ENCODE results near the gene LRFN3. TPM values are rescaled to one million over a fixed set of nuclear protein-coding genes. Genes with fewer than 3 reads are reported as not detected.

The LRFN3 gene
- total and polyA plus RNA-seq, 2 donors: 0.47 to 1.6 TPM

DNA sequence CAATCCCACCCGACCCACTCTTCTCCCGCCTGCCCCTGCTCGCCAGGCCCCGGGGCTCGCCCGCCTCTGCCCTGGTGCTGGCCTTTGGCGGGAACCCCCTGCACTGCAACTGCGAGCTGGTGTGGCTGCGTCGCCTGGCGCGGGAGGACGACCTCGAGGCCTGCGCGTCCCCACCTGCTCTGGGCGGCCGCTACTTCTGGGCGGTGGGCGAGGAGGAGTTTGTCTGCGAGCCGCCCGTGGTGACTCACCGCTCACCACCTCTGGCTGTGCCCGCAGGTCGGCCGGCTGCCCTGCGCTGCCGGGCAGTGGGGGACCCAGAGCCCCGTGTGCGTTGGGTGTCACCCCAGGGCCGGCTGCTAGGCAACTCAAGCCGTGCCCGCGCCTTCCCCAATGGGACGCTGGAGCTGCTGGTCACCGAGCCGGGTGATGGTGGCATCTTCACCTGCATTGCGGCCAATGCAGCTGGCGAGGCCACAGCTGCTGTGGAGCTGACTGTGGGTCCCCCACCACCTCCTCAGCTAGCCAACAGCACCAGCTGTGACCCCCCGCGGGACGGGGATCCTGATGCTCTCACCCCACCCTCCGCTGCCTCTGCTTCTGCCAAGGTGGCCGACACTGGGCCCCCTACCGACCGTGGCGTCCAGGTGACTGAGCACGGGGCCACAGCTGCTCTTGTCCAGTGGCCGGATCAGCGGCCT is 4.1 kb downstream of the LRFN3 start:
- no peak for DNase-seq (ENCODE audit: low read depth in 6 of 9, low spot score in 9 of 9)
- Histone ChIP-seq H3K27ac (ENCODE audit: low read depth in 1 of 2, low read length in 1 of 2) (no peak overlapping the region), H3K36me3 (ENCODE audit: control insufficient read depth in 2 of 2, insufficient read depth in 2 of 2, low read length in 1 of 2) (peaks cover 0 to 17% of the 10 kb centered on the region in 2 donors), H3K9me3 (ENCODE audit: control insufficient read depth in 2 of 2, insufficient read depth in 1 of 2, low read length in 1 of 2) (peaks cover 0 to 2% of the 10 kb centered on the region in 2 donors), H3K27me3 (ENCODE audit: control insufficient read depth in 2 of 2, insufficient read depth in 1 of 2, low read length in 1 of 2) (peaks cover 0 to 23% of the 10 kb centered on the region in 2 donors), H3K4me3 (ENCODE audit: low read length in 2 of 2) (no peak overlapping the region), H3K4me1 (ENCODE audit: control insufficient read depth in 2 of 2, insufficient read depth in 2 of 2, low read length in 2 of 2) (peaks cover 13 to 20% of the 10 kb centered on the region in 2 donors)
- 98% methylated on average over 51 of the region's 51 CpGs for WGBS

DNA sequence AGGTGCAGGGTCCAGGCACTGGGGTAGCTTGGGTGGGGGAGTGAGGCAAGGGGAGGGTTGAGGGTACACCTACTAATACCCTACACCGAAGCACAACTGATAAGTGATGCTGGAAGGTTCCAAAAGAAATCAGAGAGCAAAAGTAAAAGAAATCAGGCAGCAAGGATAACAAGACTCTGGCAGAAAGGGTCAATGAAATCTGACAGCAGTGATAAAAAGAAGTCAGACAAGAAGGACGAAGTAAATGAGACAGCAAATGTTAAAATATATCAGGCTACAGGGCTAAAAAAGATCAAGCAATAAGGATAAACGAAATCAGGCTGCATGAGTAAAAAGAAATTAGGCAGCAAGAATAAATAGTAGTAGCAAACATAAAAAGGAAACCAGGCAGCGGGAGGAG is 4.7 kb downstream of the LRFN3 start:
- Histone ChIP-seq H3K36me3 (ENCODE audit: control insufficient read depth in 2 of 2, insufficient read depth in 2 of 2, low read length in 1 of 2) (peaks cover 0 to 17% of the 10 kb centered on the region in 2 donors), H3K4me1 (ENCODE audit: control insufficient read depth in 2 of 2, insufficient read depth in 2 of 2, low read length in 2 of 2) (peaks cover 10 to 16% of the 10 kb centered on the region in 2 donors), H3K27me3 (ENCODE audit: control insufficient read depth in 2 of 2, insufficient read depth in 1 of 2, low read length in 1 of 2) (peaks cover 0 to 17% of the 10 kb centered on the region in 2 donors), H3K4me3 (ENCODE audit: low read length in 2 of 2) (no peak overlapping the region), H3K27ac (ENCODE audit: low read depth in 1 of 2, low read length in 1 of 2) (no peak overlapping the region), H3K9me3 (ENCODE audit: control insufficient read depth in 2 of 2, insufficient read depth in 1 of 2, low read length in 1 of 2) (peaks cover 0 to 2% of the 10 kb centered on the region in 2 donors)
- no peak for DNase-seq (ENCODE audit: low read depth in 6 of 9, low spot score in 9 of 9)
- 91% methylated on average over 4 of the region's 4 CpGs for WGBS

DNA sequence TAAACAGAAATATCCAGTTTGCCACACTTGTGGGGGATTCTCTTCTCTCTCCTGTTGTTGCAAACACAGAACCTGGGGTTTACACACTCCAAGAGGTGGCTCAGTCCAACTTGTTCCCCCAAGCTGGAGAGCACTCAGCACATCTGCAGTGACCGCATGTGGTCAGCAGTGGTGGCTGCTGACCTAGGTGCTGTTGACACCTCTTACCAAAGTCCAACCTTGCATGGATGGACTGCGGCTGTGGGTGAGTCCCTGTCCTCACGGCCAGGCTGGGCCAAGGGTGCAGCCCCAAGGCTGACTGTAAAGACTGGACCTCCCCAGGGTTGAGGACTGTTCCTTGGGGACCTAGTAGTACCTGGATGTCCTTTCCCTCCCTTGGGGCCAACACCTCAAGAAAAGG is 6.1 kb downstream of the LRFN3 start:
- Histone ChIP-seq H3K4me1 (ENCODE audit: control insufficient read depth in 2 of 2, insufficient read depth in 2 of 2, low read length in 2 of 2) (peaks cover 2 to 5% of the 10 kb centered on the region in 2 donors), H3K9me3 (ENCODE audit: control insufficient read depth in 2 of 2, insufficient read depth in 1 of 2, low read length in 1 of 2) (peaks cover 0 to 2% of the 10 kb centered on the region in 2 donors), H3K36me3 (ENCODE audit: control insufficient read depth in 2 of 2, insufficient read depth in 2 of 2, low read length in 1 of 2) (peaks cover 0 to 17% of the 10 kb centered on the region in 2 donors), H3K4me3 (ENCODE audit: low read length in 2 of 2) (no peak overlapping the region), H3K27ac (ENCODE audit: low read depth in 1 of 2, low read length in 1 of 2) (no peak overlapping the region), H3K27me3 (ENCODE audit: control insufficient read depth in 2 of 2, insufficient read depth in 1 of 2, low read length in 1 of 2) (peaks cover 0 to 6% of the 10 kb centered on the region in 2 donors)
- WGBS: 97% methylated on average over 3 of the region's 3 CpGs
- DNase-seq (ENCODE audit: low read depth in 6 of 9, low spot score in 9 of 9): no peak

DNA sequence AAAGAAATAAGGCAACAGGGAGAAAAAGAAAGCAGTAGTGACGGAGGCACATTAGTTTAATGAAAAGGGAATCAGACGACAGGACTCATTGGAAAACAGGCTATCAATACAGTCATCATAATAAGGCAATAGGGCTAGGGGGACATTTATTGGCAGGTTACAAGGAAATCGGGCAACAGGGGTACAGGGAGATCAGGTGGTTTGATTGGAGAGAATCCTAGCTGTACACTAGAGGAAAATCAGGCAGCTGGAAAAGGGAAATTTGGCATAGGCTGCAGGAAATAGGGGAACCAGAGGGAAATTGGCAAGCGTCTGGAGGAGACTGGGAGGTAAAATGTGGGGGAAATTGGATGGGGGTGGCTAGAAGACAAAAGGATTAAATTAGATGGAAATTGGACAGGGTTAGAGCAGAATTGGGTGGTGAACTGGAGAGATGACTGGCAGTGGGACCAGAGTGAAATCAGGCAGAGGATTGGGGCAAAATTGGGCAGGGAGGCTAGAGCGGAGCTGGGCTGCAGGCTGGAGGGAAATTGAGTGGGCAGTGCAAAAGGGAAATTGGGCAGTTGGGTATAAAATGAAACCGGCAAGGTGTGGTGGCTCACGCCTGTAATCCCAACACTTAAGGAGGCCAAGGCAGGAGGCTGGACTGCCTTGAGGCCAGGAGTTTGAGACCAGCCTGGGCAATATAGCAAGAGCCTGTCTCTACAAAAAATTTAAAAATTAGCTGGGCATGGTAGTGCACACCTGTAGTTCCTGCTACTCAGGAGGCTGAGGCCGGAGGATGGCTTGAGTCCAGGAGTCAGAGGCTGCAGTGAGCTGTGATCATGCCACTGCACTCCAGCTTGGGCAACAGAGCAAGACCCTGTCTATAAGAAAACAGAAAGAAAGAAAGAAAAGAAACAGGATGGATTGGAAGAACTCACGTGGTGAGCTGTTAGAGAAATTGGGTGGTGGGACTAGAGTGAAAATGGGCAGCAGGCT is 7.4 kb downstream of the LRFN3 start:
- H3K36me3 ChIP-seq (ENCODE audit: control insufficient read depth in 2 of 2, insufficient read depth in 2 of 2, low read length in 1 of 2): peaks cover 0 to 17% of the 10 kb centered on the region in 2 donors
- WGBS: 93% methylated on average over 9 of the region's 9 CpGs

DNA sequence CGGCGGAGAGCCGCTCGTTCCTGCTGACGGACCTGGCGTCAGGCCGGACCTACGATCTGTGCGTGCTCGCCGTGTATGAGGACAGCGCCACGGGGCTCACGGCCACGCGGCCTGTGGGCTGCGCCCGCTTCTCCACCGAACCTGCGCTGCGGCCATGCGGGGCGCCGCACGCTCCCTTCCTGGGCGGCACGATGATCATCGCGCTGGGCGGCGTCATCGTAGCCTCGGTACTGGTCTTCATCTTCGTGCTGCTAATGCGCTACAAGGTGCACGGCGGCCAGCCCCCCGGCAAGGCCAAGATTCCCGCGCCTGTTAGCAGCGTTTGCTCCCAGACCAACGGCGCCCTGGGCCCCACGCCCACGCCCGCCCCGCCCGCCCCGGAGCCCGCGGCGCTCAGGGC is 8.4 kb downstream of the LRFN3 start:
- H3K27ac ChIP-seq (ENCODE audit: low read depth in 1 of 2, low read length in 1 of 2): no peak overlapping the region
- H3K4me3 ChIP-seq (ENCODE audit: low read length in 2 of 2): no peak overlapping the region
- 94% methylated on average over 52 of the region's 52 CpGs for WGBS
- H3K4me1 ChIP-seq (ENCODE audit: control insufficient read depth in 2 of 2, insufficient read depth in 2 of 2, low read length in 2 of 2): no peaks in the 10 kb centered on the region
- H3K27me3 ChIP-seq (ENCODE audit: control insufficient read depth in 2 of 2, insufficient read depth in 1 of 2, low read length in 1 of 2): no peaks in the 10 kb centered on the region
- peaks cover 0 to 14% of the 10 kb centered on the region in 2 donors for H3K36me3 ChIP-seq (ENCODE audit: control insufficient read depth in 2 of 2, insufficient read depth in 2 of 2, low read length in 1 of 2)
- DNase-seq (ENCODE audit: low read depth in 6 of 9, low spot score in 9 of 9): no peak
- H3K9me3 ChIP-seq (ENCODE audit: control insufficient read depth in 2 of 2, insufficient read depth in 1 of 2, low read length in 1 of 2): no peaks in the 10 kb centered on the region

More for the DNA sequence above, 7.4 kb downstream of the LRFN3 start:
- no peak overlapping the region for H3K4me3 ChIP-seq (ENCODE audit: low read length in 2 of 2)
- H3K27ac ChIP-seq (ENCODE audit: low read depth in 1 of 2, low read length in 1 of 2): no peak overlapping the region
- no peak for DNase-seq (ENCODE audit: low read depth in 6 of 9, low spot score in 9 of 9)
- H3K27me3 ChIP-seq (ENCODE audit: control insufficient read depth in 2 of 2, insufficient read depth in 1 of 2, low read length in 1 of 2): no peaks in the 10 kb centered on the region
- H3K9me3 ChIP-seq (ENCODE audit: control insufficient read depth in 2 of 2, insufficient read depth in 1 of 2, low read length in 1 of 2): peaks cover 0 to 2% of the 10 kb centered on the region in 2 donors
- no peaks in the 10 kb centered on the region for H3K4me1 ChIP-seq (ENCODE audit: control insufficient read depth in 2 of 2, insufficient read depth in 2 of 2, low read length in 2 of 2)

DNA sequence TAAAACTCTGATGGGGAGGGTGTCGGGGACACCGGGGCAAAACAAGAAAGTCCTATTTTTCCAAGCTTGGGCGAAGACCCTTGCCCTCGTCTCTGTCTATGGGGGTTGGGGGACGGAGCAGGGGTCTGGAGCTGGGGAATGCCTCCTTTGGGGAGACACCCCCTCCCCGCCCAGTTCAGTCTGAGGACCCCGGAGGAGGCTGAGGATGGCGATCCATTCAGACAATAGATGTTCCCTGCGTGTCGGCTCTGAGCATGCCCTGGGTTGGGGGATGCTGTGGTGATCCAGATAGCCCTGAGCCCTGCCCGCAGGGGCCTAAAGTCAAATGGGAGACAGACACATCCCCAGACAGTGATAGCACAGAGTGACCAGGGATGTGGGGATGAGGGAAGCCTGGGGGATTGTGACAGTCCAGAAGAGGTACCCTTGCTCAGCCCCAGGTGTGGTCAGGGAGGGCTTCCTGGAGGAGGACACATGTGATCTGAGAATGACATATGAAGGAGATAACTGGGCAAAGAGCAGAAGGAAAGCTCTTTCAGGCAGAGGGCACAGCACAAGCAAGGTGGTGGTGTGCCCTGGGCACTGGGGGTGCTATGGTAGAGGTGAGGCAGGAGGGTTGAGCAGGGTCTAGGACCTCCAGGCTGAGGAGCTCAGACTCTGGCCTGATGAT is 9.1 kb downstream of the LRFN3 start:
- WGBS: 95% methylated on average over 11 of the region's 11 CpGs
- H3K27me3 ChIP-seq (ENCODE audit: control insufficient read depth in 2 of 2, insufficient read depth in 1 of 2, low read length in 1 of 2): no peaks in the 10 kb centered on the region
- H3K36me3 ChIP-seq (ENCODE audit: control insufficient read depth in 2 of 2, insufficient read depth in 2 of 2, low read length in 1 of 2): peaks cover 0 to 7% of the 10 kb centered on the region in 2 donors
- H3K9me3 ChIP-seq (ENCODE audit: control insufficient read depth in 2 of 2, insufficient read depth in 1 of 2, low read length in 1 of 2): no peaks in the 10 kb centered on the region
- no peak overlapping the region for H3K27ac ChIP-seq (ENCODE audit: low read depth in 1 of 2, low read length in 1 of 2)
- H3K4me3 ChIP-seq (ENCODE audit: low read length in 2 of 2): no peak overlapping the region
- no peaks in the 10 kb centered on the region for H3K4me1 ChIP-seq (ENCODE audit: control insufficient read depth in 2 of 2, insufficient read depth in 2 of 2, low read length in 2 of 2)
- DNase-seq (ENCODE audit: low read depth in 6 of 9, low spot score in 9 of 9): no peak

DNA sequence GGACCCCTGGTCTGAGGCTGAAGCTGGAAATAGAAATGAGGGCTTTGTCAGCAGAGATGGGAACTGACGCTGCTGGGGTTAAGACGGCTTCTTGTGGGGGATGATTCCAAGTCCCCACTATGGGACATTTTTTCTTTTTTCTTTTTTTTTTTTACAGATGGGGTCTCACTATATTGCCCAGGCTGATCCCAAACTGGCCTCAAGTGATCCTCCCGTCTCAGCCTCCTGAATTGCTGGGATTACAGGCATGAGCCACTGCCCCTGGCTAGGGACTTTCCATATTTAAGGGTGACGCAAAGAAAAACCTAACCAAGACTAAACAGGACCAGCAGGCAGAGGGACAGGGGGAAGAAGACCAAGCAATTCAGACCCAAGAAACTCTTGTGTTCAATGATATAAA is 10.0 kb downstream of the LRFN3 start:
- Histone ChIP-seq H3K36me3 (ENCODE audit: control insufficient read depth in 2 of 2, insufficient read depth in 2 of 2, low read length in 1 of 2) (peaks cover 0 to 5% of the 10 kb centered on the region in 2 donors), H3K27ac (ENCODE audit: low read depth in 1 of 2, low read length in 1 of 2) (no peak overlapping the region)
- WGBS: 98% methylated on average over 4 of the region's 4 CpGs

DNA sequence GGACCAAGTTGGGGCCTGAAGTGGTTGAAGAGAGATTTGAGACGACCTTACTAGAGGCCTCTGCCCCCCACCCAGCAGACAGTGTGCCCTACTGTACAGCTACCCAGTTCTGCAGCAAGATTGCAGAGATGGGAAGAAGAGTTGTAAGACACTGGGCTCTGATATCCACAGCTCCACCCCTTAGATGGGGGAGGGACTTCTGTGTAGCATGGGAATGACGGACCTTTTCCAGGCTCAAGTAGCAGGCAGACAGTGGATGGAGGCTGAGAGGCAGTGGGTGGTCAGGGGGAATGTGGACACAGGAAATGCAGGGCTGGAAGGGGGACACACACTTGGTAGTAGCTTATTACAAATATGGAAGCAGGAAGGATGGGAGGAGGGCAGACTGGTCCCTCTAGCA is 13.0 kb downstream of the LRFN3 start:
- no peak for DNase-seq (ENCODE audit: low read depth in 6 of 9, low spot score in 9 of 9)
- peaks cover 16 to 21% of the 10 kb centered on the region in 2 donors for H3K4me1 ChIP-seq (ENCODE audit: control insufficient read depth in 2 of 2, insufficient read depth in 2 of 2, low read length in 2 of 2)

More for the DNA sequence above, 10.0 kb downstream of the LRFN3 start:
- H3K27me3 ChIP-seq (ENCODE audit: control insufficient read depth in 2 of 2, insufficient read depth in 1 of 2, low read length in 1 of 2): no peaks in the 10 kb centered on the region
- no peaks in the 10 kb centered on the region for H3K4me1 ChIP-seq (ENCODE audit: control insufficient read depth in 2 of 2, insufficient read depth in 2 of 2, low read length in 2 of 2)
- H3K4me3 ChIP-seq (ENCODE audit: low read length in 2 of 2): no peak overlapping the region
- no peaks in the 10 kb centered on the region for H3K9me3 ChIP-seq (ENCODE audit: control insufficient read depth in 2 of 2, insufficient read depth in 1 of 2, low read length in 1 of 2)
- DNase-seq (ENCODE audit: low read depth in 6 of 9, low spot score in 9 of 9): no peak

More for the DNA sequence above, 13.0 kb downstream of the LRFN3 start:
- H3K9me3 ChIP-seq (ENCODE audit: control insufficient read depth in 2 of 2, insufficient read depth in 1 of 2, low read length in 1 of 2): no peaks in the 10 kb centered on the region
- H3K27ac ChIP-seq (ENCODE audit: low read depth in 1 of 2, low read length in 1 of 2): no peak overlapping the region
- H3K4me3 ChIP-seq (ENCODE audit: low read length in 2 of 2): no peak overlapping the region
- 82% methylated on average over 2 of the region's 2 CpGs for WGBS
- peaks cover 0 to 5% of the 10 kb centered on the region in 2 donors for H3K36me3 ChIP-seq (ENCODE audit: control insufficient read depth in 2 of 2, insufficient read depth in 2 of 2, low read length in 1 of 2)
- no peaks in the 10 kb centered on the region for H3K27me3 ChIP-seq (ENCODE audit: control insufficient read depth in 2 of 2, insufficient read depth in 1 of 2, low read length in 1 of 2)

Data from thymus (tissue), 11 donors.